Endodermal cell (in vitro differentiated cells): ENCODE measurements around the gene HSDL2. TPM values are rescaled to one million over a fixed set of nuclear protein-coding genes. Genes with fewer than 3 reads are reported as not detected.

Experiments
- DNase-seq: peaks from one replicate; pipeline ENCODE4 v3.0.0-alpha.2; 2017
- H3K27ac ChIP-seq: 2 replicates; pipeline ENCODE4 v1.5.1; 2013; ENCODE audit warnings: mild to moderate bottlenecking, low read depth, low read length, moderate library complexity
- H3K27me3 ChIP-seq: 2 replicates; pipeline ENCODE4 v1.6.1; 2013; ENCODE audit warnings: mild to moderate bottlenecking, low read length, moderate library complexity; ENCODE audit not compliant: insufficient read depth, control insufficient read depth, poor library complexity, severe bottlenecking
- H3K36me3 ChIP-seq: 2 replicates; pipeline ENCODE4 v1.7.0; 2013; ENCODE audit warnings: mild to moderate bottlenecking, low read length, moderate library complexity; ENCODE audit not compliant: control insufficient read depth, insufficient read depth
- H3K4me1 ChIP-seq: one replicate; pipeline ENCODE4 v1.7.0; 2013; ENCODE audit warnings: low read length; ENCODE audit not compliant: control insufficient read depth, insufficient read depth
- H3K4me3 ChIP-seq: 2 replicates; pipeline ENCODE4 v1.5.1; 2013; ENCODE audit warnings: mild to moderate bottlenecking, low read length, moderate library complexity
- H3K9ac ChIP-seq: 2 replicates; pipeline ENCODE4 v1.6.1; 2013; ENCODE audit warnings: mild to moderate bottlenecking, low read length, moderate library complexity; ENCODE audit not compliant: poor library complexity, severe bottlenecking; ENCODE audit errors: extremely low read depth
- H3K9me3 ChIP-seq: 2 replicates; pipeline ENCODE4 v1.6.1; 2013; ENCODE audit warnings: mild to moderate bottlenecking, low read length, moderate library complexity; ENCODE audit not compliant: control insufficient read depth
- H3K27ac Mint-ChIP-seq: 2 replicates; pipeline ENCODE4 v1.8.0; 2020; ENCODE audit warnings: mixed read lengths
- H3K27me3 Mint-ChIP-seq: 2 replicates; pipeline ENCODE4 v1.8.0; 2021; ENCODE audit warnings: mild to moderate bottlenecking, mixed read lengths; ENCODE audit not compliant: insufficient read depth
- H3K36me3 Mint-ChIP-seq: 2 replicates; pipeline ENCODE4 v1.8.0; 2020; ENCODE audit warnings: low read depth, mixed read lengths
- H3K4me1 Mint-ChIP-seq: 2 replicates; pipeline ENCODE4 v1.8.0; 2020; ENCODE audit warnings: mixed read lengths
- H3K4me3 Mint-ChIP-seq: 2 replicates; pipeline ENCODE4 v1.8.0; 2020; ENCODE audit warnings: mild to moderate bottlenecking, moderate library complexity, mixed read lengths
- H3K9me3 Mint-ChIP-seq: 2 replicates; pipeline ENCODE4 v1.8.0; 2020; ENCODE audit warnings: mild to moderate bottlenecking, mixed read lengths
- WGBS, 2 experiments: methylation state at CpG; one replicate each; pipeline versions ENCODE4 v1.1.5 to v1.1.7; 2013; ENCODE audit warnings: missing lambda C conversion rate in 2 of 2, mixed read lengths in 1 of 2; ENCODE audit not compliant: insufficient coverage in 1 of 2, insufficient read length in 1 of 2; 5-methylcytosine and 5-hydroxymethylcytosine counted together
- total RNA-seq, 2 donors: library from RNA; stranded (reverse); fragmentation: NEBNext Ultra II Directional in 1 of 2; extraction: Animal tissue kit (Norgen Biotek cat#: 25700) in 1 of 2; gene quantifications; 2 replicates in 1 of 2; 3 replicates in 1 of 2; pipeline ENCODE4 v1.2.1, GENCODE V29; 2021
- TF ChIP-seq, protein P1 (sequence below): fragments of 200-600 bp; sonication (generic); conservative IDR thresholded peaks from 2 replicates; pipeline ENCODE4 v1.5.0; 2021; ENCODE audit warnings: antibody characterized with exemption, mild to moderate bottlenecking

Gene HSDL2
- total RNA-seq, 2 donors from 2014 or later = 22.5 to 29.1 TPM

DNA sequence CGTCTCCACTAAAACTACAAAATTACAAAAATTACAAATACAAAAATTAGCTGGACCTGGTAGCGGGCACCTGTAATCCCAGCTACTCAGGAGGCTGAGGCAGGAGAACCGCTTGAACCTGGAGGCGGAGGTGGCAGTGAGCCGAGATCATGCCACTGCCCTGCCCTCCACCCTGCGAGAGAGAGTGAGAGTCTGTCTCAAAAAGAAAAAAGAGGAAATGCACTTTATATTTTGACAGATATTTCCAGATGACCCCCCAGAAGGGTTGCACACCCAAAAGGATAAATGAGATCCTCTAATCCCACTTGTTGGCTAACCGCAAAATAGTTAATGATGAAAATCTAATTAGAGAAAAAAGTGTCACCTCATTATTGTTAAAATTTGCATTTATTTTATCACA is 2.2 kb downstream of the HSDL2 start:
- Histone ChIP-seq H3K9me3 (no peaks in the 10 kb centered on the region), H3K4me1 (no peaks in the 10 kb centered on the region), H3K36me3 (no peaks in the 10 kb centered on the region), H3K9ac (no peak overlapping the region), H3K27ac (no peak overlapping the region), H3K27me3 (no peaks in the 10 kb centered on the region), H3K4me3 (no peak overlapping the region)
- H3K27me3 Mint-ChIP-seq = no peaks in the 10 kb centered on the region
- no peak overlapping the region for H3K4me3 Mint-ChIP-seq
- H3K36me3 Mint-ChIP-seq = no peaks in the 10 kb centered on the region
- TF ChIP-seq, protein P1, sequence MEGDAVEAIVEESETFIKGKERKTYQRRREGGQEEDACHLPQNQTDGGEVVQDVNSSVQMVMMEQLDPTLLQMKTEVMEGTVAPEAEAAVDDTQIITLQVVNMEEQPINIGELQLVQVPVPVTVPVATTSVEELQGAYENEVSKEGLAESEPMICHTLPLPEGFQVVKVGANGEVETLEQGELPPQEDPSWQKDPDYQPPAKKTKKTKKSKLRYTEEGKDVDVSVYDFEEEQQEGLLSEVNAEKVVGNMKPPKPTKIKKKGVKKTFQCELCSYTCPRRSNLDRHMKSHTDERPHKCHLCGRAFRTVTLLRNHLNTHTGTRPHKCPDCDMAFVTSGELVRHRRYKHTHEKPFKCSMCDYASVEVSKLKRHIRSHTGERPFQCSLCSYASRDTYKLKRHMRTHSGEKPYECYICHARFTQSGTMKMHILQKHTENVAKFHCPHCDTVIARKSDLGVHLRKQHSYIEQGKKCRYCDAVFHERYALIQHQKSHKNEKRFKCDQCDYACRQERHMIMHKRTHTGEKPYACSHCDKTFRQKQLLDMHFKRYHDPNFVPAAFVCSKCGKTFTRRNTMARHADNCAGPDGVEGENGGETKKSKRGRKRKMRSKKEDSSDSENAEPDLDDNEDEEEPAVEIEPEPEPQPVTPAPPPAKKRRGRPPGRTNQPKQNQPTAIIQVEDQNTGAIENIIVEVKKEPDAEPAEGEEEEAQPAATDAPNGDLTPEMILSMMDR = no peak
- DNase-seq = peak; percentile 9
- no peaks in the 10 kb centered on the region for H3K9me3 Mint-ChIP-seq
- H3K27ac Mint-ChIP-seq = no peak overlapping the region
- 98 to 100% methylated on average over 3 to 7 of the region's 7 CpGs for WGBS, 2 experiments
- H3K4me1 Mint-ChIP-seq = peaks cover 21% of the 10 kb centered on the region

DNA sequence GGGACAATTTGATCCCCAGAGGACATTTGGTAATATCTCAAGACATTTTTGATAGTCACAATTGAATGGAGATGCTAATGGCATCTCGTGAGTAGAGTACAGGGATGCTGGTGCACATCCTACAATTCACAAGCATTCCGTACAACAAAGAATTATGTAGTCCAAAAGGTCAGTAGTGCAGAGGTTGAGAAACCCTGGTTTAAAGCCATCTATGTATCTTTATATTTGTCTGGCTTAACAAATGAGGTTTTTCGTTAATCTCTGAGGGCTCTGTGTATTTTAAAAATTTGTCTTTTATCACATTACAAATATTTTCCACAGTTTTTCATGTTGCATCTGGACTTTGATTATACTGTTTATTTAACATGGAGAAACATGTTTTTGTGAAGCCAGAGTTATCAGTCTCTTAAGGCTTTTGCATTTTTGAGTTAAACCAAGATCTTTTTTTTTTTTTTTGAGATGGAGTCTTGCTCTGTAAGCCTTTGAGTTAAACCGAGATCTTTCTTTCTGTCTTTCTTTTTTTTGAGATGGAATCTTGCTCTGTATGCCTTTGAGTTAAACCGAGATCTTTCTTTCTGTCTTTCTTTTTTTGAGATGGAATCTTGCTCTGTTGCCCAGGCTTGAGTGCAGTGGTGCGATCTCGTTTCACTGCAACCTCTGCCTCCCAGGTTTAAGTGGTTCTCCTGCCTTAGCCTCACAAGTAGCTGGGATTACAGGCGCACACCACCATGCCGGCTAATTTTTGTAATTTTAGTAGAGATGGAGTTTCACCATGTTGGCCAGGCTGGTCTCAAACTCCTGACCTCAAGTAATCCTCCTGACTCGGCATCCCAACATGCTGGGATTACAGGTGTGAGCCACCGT is 2.8 kb downstream of the HSDL2 start:
- H3K4me3 ChIP-seq = no peak overlapping the region
- H3K9ac ChIP-seq = no peak overlapping the region
- TF ChIP-seq, protein P1 = no peak
- H3K4me1 ChIP-seq = no peaks in the 10 kb centered on the region
- no peaks in the 10 kb centered on the region for H3K36me3 ChIP-seq
- H3K27me3 ChIP-seq = no peaks in the 10 kb centered on the region
- H3K27ac ChIP-seq = no peak overlapping the region
- Mint-ChIP-seq H3K4me1 (peaks cover 16% of the 10 kb centered on the region), H3K27me3 (no peaks in the 10 kb centered on the region), H3K4me3 (no peak overlapping the region), H3K36me3 (peaks cover 4% of the 10 kb centered on the region), H3K27ac (no peak overlapping the region), H3K9me3 (no peaks in the 10 kb centered on the region)
- 91 to 94% methylated on average over 5 to 11 of the region's 11 CpGs for WGBS, 2 experiments
- peak; percentile 13 for DNase-seq
- H3K9me3 ChIP-seq = no peaks in the 10 kb centered on the region

DNA sequence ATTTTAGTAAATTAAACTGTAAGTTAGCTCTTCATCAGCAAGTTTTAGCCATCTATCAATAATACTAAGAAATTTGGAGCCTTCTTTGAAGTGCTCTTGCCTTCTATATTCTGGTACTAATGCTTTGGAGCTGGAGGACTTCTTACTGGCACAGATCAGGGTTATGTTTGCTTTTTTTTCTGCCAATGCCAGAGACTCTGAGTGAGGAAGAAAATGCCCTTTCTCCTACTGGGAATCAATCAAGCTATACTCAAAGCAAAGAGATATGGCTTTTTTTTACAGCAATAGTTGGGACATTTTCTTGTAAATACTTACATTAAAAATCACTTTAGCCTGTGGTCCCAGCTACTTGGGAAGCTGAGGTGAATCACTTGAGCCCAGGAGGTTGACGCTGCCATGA is 4.3 kb downstream of the HSDL2 start:
- H3K9me3 Mint-ChIP-seq = no peaks in the 10 kb centered on the region
- Histone ChIP-seq H3K9me3 (no peaks in the 10 kb centered on the region), H3K4me3 (no peak overlapping the region), H3K27me3 (no peaks in the 10 kb centered on the region), H3K9ac (no peak overlapping the region), H3K4me1 (no peaks in the 10 kb centered on the region), H3K27ac (no peak overlapping the region), H3K36me3 (no peaks in the 10 kb centered on the region)
- DNase-seq = no peak
- peaks cover 6% of the 10 kb centered on the region for H3K36me3 Mint-ChIP-seq
- H3K27me3 Mint-ChIP-seq = no peaks in the 10 kb centered on the region
- 89% methylated on average over 1 of the region's 1 CpG; no CpG with 5 or more reads in 1 of the 2 experiments for WGBS, 2 experiments
- H3K4me1 Mint-ChIP-seq = peaks cover 5% of the 10 kb centered on the region
- TF ChIP-seq, protein P1 = no peak
- H3K4me3 Mint-ChIP-seq = no peak overlapping the region
- H3K27ac Mint-ChIP-seq = no peak overlapping the region
